Gastrocnemius medialis (tissue), 4 donors: ENCODE measurements around the gene LBH. TPM values are rescaled to one million over a fixed set of nuclear protein-coding genes. Genes with fewer than 3 reads are reported as not detected.
A peak's percentile ranks its signal among the peaks of the same experiment; 100 is the strongest.

ENCODE experiments used
- ATAC-seq, 2 donors: fragments of 150-250 bp; one replicate each; pipeline ENCODE4 v1.9.1; 2016
- DNase-seq, 2 donors: peaks; one replicate each; pipeline ENCODE4 v3.0.0-alpha.2; 2019
- H3K27ac ChIP-seq, 4 donors: fragments of 200-600 bp; sonication (generic); 1 replicate in 1 of 4; 2 replicates in 3 of 4; pipeline ENCODE4 v1.5.1; 2016 to 2018; ENCODE audit warnings: mild to moderate bottlenecking in 2 of 4, moderate library complexity in 1 of 4
- H3K27me3 ChIP-seq, 3 donors: fragments of 200-600 bp; sonication (generic) in 2 of 3; 1 replicate in 1 of 3; 2 replicates in 2 of 3; pipeline versions ENCODE4 v1.5.1 to v1.6.0; 2016 to 2019; ENCODE audit warnings: mild to moderate bottlenecking in 1 of 3, moderate library complexity in 1 of 3
- H3K36me3 ChIP-seq, 2 donors: fragments of 200-600 bp; sonication (generic) in 1 of 2; one replicate each; pipeline ENCODE4 v1.5.1; 2017 to 2018
- H3K4me1 ChIP-seq, 2 donors: fragments of 200-600 bp; sonication (generic) in 1 of 2; one replicate each; pipeline ENCODE4 v1.5.1; 2016 to 2017; ENCODE audit warnings: mild to moderate bottlenecking in 2 of 2
- H3K4me3 ChIP-seq, 4 donors: fragments of 200-600 bp; sonication (generic) in 3 of 4; 1 replicate in 1 of 4; 2 replicates in 3 of 4; pipeline ENCODE4 v1.5.1; 2016 to 2019; ENCODE audit warnings: mild to moderate bottlenecking in 2 of 4
- H3K9me3 ChIP-seq, 3 donors: fragments of 200-600 bp; sonication (generic) in 2 of 3; 1 replicate in 1 of 3; 2 replicates in 2 of 3; pipeline ENCODE4 v1.5.1; 2016 to 2019
- CTCF ChIP-seq, 5 experiments: fragments of 450-650 bp in 3 of 5; fragments of 200-600 bp in 2 of 5; sonication (generic) in 2 of 5; IDR thresholded peaks in 4 of 5; conservative IDR thresholded peaks in 1 of 5; 1 replicate in 4 of 5; 2 replicates in 1 of 5; pipeline ENCODE4 v1.5.1; 2016 to 2019; ENCODE audit warnings: antibody characterized with exemption in 5 of 5, mild to moderate bottlenecking in 3 of 5, moderate library complexity in 3 of 5
- POLR2A ChIP-seq, 2 donors: fragments of 450-650 bp; IDR thresholded peaks; one replicate each; pipeline ENCODE4 v1.6.1; 2017; ENCODE audit warnings: antibody characterized with exemption in 2 of 2, mild to moderate bottlenecking in 2 of 2, moderate library complexity in 2 of 2
- in situ Hi-C, 4 donors: fragments of 200-750 bp; cut with MboI; loops; one replicate each; pipeline versions ENCODE4 v1.15.0 to v1.8.0; 2017; ENCODE audit warnings: low sequenced_read_pairs in 4 of 4
- intact Hi-C: fragments of 100-400 bp; cut with DNase I; formaldehyde crosslinking; loops from one replicate; pipeline ENCODE4 v1.15.1; 2023; ENCODE audit warnings: low total_unique reads
- total RNA-seq, 4 donors: library from RNA; depleted of rRNA; stranded (reverse); fragments of >200 nt; gene quantifications; one replicate each; pipeline versions ENCODE4 v1.1.0 to v1.2.3, GENCODE V29; 2016

Gene LBH
- 10 to 100 TPM in 2 of 4 donors, 1 to 10 TPM in 2; 5.4 to 37.6 (median 12.5) TPM for total RNA-seq

- Histone ChIP-seq H3K4me1 (peaks cover 6 to 18% of the 10 kb centered on the region in 2 donors), H3K27me3 (peaks cover 15 to 43% (median 32%) of the 10 kb centered on the region in 3 donors), H3K36me3 (no peaks in the 10 kb centered on the region), H3K9me3 (no peaks in the 10 kb centered on the region), H3K27ac (peak within 1 kb of the TSS; percentile 63 to 77 (median 72)), H3K4me3 (peak within 1 kb of the TSS; percentile 58 to 82 (median 71))
- intact Hi-C loops (loop anchor here (10.0 kb wide), 1 partner anchor 173 kb away; no protein-coding TSS in a partner anchor), in situ Hi-C loops (loop anchor here in 1 of 4 donors (25.0 kb wide), 1 partner anchor 231 kb away; no protein-coding TSS in a partner anchor)
- DNase-seq (peak; percentile 31 to 64), ATAC-seq (peak; percentile 69 to 70)
- TF ChIP-seq POLR2A (IDR thresholded peaks at IDR 0.05) (peak; percentile 80 to 94), CTCF (IDR thresholded peaks at IDR 0.05 in 4 of 5, conservative IDR thresholded peaks at IDR 0.05 in 1 of 5) (peak in 1 of 5 experiments; percentile 10)
Measured at GRCh38 chr2:30231212-30231995, at the start of gene LBH. LBH (plus strand) TSS chr2:30231534; CDS start chr2:30231739, 205 bp downstream.

GRCh38 chr2:30184035-30184434, 47.3 kb upstream of the LBH start:
- ATAC-seq (no peak), DNase-seq (no peak)
- no peaks in the 10 kb centered on the region for H3K9me3 ChIP-seq
- intact Hi-C loops, result no loop called here
- no peaks in the 10 kb centered on the region for H3K36me3 ChIP-seq
- TF ChIP-seq POLR2A (IDR thresholded peaks at IDR 0.05), result no peak
- no peak for TF ChIP-seq CTCF (IDR thresholded peaks at IDR 0.05 in 4 of 5, conservative IDR thresholded peaks at IDR 0.05 in 1 of 5)
- H3K4me3 ChIP-seq, result no peak overlapping the region
- in situ Hi-C loops, result no loop called here
- peaks cover 0 to 6% (median 0%) of the 10 kb centered on the region in 3 donors for H3K27me3 ChIP-seq
- H3K27ac ChIP-seq, result no peak overlapping the region
- H3K4me1 ChIP-seq, result peaks cover 6 to 11% of the 10 kb centered on the region in 2 donors

GRCh38 chr2:30185178-30185577, 46.2 kb upstream of the LBH start:
- in situ Hi-C loops, result no loop called here
- Histone ChIP-seq H3K9me3 (no peaks in the 10 kb centered on the region), H3K27me3 (peaks cover 0 to 2% (median 0%) of the 10 kb centered on the region in 3 donors), H3K4me1 (peaks cover 0 to 3% of the 10 kb centered on the region in 2 donors), H3K4me3 (no peak overlapping the region), H3K27ac (no peak overlapping the region), H3K36me3 (no peaks in the 10 kb centered on the region)
- ATAC-seq (no peak), DNase-seq (no peak)
- TF ChIP-seq POLR2A (IDR thresholded peaks at IDR 0.05) (no peak), CTCF (IDR thresholded peaks at IDR 0.05 in 4 of 5, conservative IDR thresholded peaks at IDR 0.05 in 1 of 5) (no peak)
- intact Hi-C loops, result no loop called here

GRCh38 chr2:30188292-30188691, 43.0 kb upstream of the LBH start:
- no peak overlapping the region for H3K4me3 ChIP-seq
- no peak overlapping the region for H3K27ac ChIP-seq
- no peaks in the 10 kb centered on the region for H3K27me3 ChIP-seq
- H3K36me3 ChIP-seq, result no peaks in the 10 kb centered on the region
- TF ChIP-seq CTCF (IDR thresholded peaks at IDR 0.05 in 4 of 5, conservative IDR thresholded peaks at IDR 0.05 in 1 of 5) (no peak), POLR2A (IDR thresholded peaks at IDR 0.05) (no peak)
- ATAC-seq (no peak), DNase-seq (no peak)
- intact Hi-C loops (no loop called here), in situ Hi-C loops (no loop called here)
- no peaks in the 10 kb centered on the region for H3K4me1 ChIP-seq
- H3K9me3 ChIP-seq, result no peaks in the 10 kb centered on the region
